Right lobe of liver (tissue), 6 donors: Measurements from ENCODE around the gene KRT31. TPM values are rescaled to one million over a fixed set of nuclear protein-coding genes. Genes with fewer than 3 reads are reported as not detected.

ENCODE experiments used
- ATAC-seq, 4 donors: fragments of 200-7000 bp; cut with Tn5 transposase; one replicate each; pipeline ENCODE4 v1.9.1; 2020; ENCODE audit warnings: mild to moderate bottlenecking in 4 of 4, moderate library complexity in 4 of 4
- DNase-seq, 3 donors: peaks; one replicate each; pipeline ENCODE4 v3.0.0-alpha.2; 2020
- H3K27ac ChIP-seq, 3 donors: fragments of 200-600 bp; one replicate each; pipeline ENCODE4 v1.8.0; 2022
- H3K27me3 ChIP-seq, 2 donors: fragments of 200-600 bp; one replicate each; pipeline ENCODE4 v1.8.0; 2022
- H3K36me3 ChIP-seq, 4 donors: fragments of 200-600 bp; sonication (generic) in 1 of 4; one replicate each; pipeline versions ENCODE4 v1.5.1 to v1.8.0; 2017 to 2022; ENCODE audit warnings: control low read depth in 1 of 4
- H3K4me1 ChIP-seq, 4 donors: fragments of 200-600 bp; sonication (generic) in 1 of 4; one replicate each; pipeline versions ENCODE4 v1.5.1 to v1.8.0; 2017 to 2022; ENCODE audit warnings: control low read depth in 1 of 4
- H3K4me3 ChIP-seq, 3 donors: fragments of 200-600 bp; one replicate each; pipeline ENCODE4 v1.8.0; 2022
- H3K9me3 ChIP-seq, 4 donors: fragments of 200-600 bp; sonication (generic) in 1 of 4; one replicate each; pipeline versions ENCODE4 v1.5.1 to v1.8.0; 2017 to 2022; ENCODE audit warnings: control low read depth in 1 of 4
- POLR2A ChIP-seq: fragments of 450-650 bp; IDR thresholded peaks from one replicate; pipeline ENCODE4 v1.6.1; 2017; ENCODE audit warnings: antibody characterized with exemption, mild to moderate bottlenecking
- WGBS: methylation state at CpG from one replicate; pipeline ENCODE4 v1.1.6; 2018; ENCODE audit warnings: low coverage, low lambda C conversion rate; ENCODE audit not compliant: insufficient coverage; ENCODE audit errors: missing lambda C conversion rate; 5-methylcytosine and 5-hydroxymethylcytosine counted together
- intact Hi-C, 2 donors: fragments of 100-400 bp; cut with DNase I; formaldehyde crosslinking; loops; one replicate each; pipeline versions ENCODE4 v1.11.2 to v1.14.1; 2022
- long read RNA-seq: library from polyadenylated mRNA; unstranded; transcript quantifications from one replicate; pipeline ENCODE4 v2.0.0, GENCODE V29; 2019
- total RNA-seq, 6 experiments: library from RNA; depleted of rRNA in 2 of 6; stranded (reverse); fragments of >200 nt in 2 of 6; fragmentation: NEBNext Ultra II Directional in 3 of 6; extraction: Animal tissue kit (Norgen Biotek cat#: 25700) in 3 of 6; gene quantifications; one replicate each; pipeline versions ENCODE4 v1.1.0 to v1.2.4, GENCODE V29; 2016 to 2023
- TF ChIP-seq, protein P1 (sequence below), 4 donors: fragments of 200-600 bp in 3 of 4; fragments of 450-650 bp in 1 of 4; IDR thresholded peaks; one replicate each; pipeline versions ENCODE4 v1.5.1 to v1.8.0; 2016 to 2022; ENCODE audit warnings: antibody characterized with exemption in 4 of 4, mild to moderate bottlenecking in 2 of 4
- donor health status: DM: no; HTN: yes; CAD: no.
- donor health status: DM: no; HTN: no; CAD: no.
- donor health status: DM: no; HTN: no; CAD: no.
- donor health status: DM: no; HTN: yes; CAD: no.
- donor health status: DM: no; HTN: yes; CAD: no.

The KRT31 gene
- not detected for total RNA-seq
- long read RNA-seq: 0 reads

DNA sequence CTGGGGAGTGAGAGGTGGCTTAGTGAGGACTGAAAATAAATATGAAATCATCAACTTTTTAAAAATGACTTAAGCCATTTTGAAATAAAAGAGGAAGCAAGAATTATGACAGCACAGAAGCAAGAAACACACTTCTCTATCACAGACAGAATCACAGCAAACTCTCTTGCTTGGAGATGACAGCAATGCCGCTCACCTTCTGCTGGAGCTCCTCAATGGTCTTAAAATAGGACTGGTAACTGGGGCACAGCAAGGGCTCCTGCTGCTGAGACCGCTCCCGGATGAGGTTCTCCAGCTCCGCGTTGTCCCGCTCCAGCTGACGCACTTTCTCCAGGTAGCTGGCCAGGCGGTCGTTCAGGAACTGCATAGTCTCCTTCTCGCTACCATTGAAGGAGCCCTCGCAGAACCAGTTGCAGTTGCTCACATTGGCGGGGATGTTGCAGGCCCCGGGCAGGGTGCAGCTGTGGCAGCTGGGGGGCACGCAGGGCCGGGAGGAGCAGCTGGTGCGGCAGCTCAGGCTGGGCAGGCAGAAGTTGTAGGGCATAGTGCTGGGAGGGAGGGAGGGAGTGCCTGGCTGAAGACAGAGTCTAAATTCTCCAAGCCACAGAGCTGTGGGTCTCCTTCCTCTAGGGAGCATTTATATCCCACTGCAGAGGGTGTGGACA lies at the start of gene KRT31:
TSS of gene KRT31 (minus strand) at position 613 of the 665 bp plus-strand sequence. CDS start at position 544, 69 bp downstream.
- Histone ChIP-seq H3K36me3 (no peaks in the 10 kb centered on the region), H3K27me3 (no peaks in the 10 kb centered on the region), H3K4me3 (no peak within 1 kb of the TSS), H3K4me1 (no peaks in the 10 kb centered on the region), H3K27ac (no peak within 1 kb of the TSS), H3K9me3 (no peaks in the 10 kb centered on the region)
- DNase-seq (no peak), ATAC-seq (no peak)
- intact Hi-C loops: no loop called here
- no peak for TF ChIP-seq POLR2A
- TF ChIP-seq, protein P1, sequence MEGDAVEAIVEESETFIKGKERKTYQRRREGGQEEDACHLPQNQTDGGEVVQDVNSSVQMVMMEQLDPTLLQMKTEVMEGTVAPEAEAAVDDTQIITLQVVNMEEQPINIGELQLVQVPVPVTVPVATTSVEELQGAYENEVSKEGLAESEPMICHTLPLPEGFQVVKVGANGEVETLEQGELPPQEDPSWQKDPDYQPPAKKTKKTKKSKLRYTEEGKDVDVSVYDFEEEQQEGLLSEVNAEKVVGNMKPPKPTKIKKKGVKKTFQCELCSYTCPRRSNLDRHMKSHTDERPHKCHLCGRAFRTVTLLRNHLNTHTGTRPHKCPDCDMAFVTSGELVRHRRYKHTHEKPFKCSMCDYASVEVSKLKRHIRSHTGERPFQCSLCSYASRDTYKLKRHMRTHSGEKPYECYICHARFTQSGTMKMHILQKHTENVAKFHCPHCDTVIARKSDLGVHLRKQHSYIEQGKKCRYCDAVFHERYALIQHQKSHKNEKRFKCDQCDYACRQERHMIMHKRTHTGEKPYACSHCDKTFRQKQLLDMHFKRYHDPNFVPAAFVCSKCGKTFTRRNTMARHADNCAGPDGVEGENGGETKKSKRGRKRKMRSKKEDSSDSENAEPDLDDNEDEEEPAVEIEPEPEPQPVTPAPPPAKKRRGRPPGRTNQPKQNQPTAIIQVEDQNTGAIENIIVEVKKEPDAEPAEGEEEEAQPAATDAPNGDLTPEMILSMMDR (IDR thresholded peaks at IDR 0.05): no peak
- WGBS: 70% methylated on average over 2 of the region's 16 CpGs

DNA sequence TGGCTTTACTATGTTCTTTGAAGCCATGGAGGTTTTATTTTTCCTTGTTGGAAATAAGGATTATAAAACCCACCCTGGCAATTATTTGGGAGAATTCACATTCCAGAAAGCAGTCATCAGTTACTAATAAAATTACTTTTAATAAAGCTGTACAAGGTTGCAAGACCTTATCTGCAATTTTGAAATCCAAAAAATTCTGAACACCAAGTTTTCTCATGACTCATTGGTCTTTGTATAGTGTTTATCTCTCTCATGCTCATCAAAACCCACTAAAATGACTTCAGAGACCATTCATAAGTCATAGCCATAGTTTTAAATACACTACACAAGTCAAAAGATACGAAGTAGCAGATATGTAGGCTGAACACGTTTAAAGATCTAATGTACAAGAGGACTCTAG lies 49.4 kb upstream of the KRT31 start:
- TF ChIP-seq, protein P1 (IDR thresholded peaks at IDR 0.05): no peak
- TF ChIP-seq POLR2A: no peak
- Histone ChIP-seq H3K4me3 (no peak overlapping the region), H3K4me1 (no peaks in the 10 kb centered on the region), H3K27ac (no peak overlapping the region), H3K9me3 (no peaks in the 10 kb centered on the region), H3K27me3 (no peaks in the 10 kb centered on the region), H3K36me3 (no peaks in the 10 kb centered on the region)
- intact Hi-C loops: no loop called here
- no peak for ATAC-seq
- 42% methylated on average over 2 of the region's 2 CpGs for WGBS
- DNase-seq: no peak

DNA sequence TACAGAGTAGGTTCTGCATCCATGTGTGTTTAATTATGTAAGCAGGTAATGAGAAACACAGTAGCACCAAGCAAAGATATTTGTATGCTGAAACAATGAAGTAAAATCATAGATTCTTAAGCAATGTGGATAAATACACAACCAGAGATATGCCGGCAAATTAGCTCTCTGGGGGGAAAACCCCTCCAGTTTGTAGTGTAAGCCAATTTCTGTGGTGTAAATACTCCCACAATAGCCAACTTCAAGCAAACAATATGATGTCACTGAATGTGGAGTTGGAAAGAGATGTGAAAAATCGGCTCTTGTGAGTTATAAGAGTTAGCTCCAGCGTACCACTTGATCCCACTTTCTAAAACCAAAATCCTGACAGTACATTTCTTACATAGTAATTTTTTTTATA lies 47.2 kb upstream of the KRT31 start:
- H3K36me3 ChIP-seq: no peaks in the 10 kb centered on the region
- no peak overlapping the region for H3K27ac ChIP-seq
- intact Hi-C loops: no loop called here
- no peaks in the 10 kb centered on the region for H3K27me3 ChIP-seq
- H3K9me3 ChIP-seq: no peaks in the 10 kb centered on the region
- no peaks in the 10 kb centered on the region for H3K4me1 ChIP-seq
- no peak for TF ChIP-seq POLR2A
- TF ChIP-seq, protein P1 (IDR thresholded peaks at IDR 0.05): no peak
- WGBS: 60% methylated on average over 3 of the region's 3 CpGs
- ATAC-seq: no peak
- no peak overlapping the region for H3K4me3 ChIP-seq
- no peak for DNase-seq

DNA sequence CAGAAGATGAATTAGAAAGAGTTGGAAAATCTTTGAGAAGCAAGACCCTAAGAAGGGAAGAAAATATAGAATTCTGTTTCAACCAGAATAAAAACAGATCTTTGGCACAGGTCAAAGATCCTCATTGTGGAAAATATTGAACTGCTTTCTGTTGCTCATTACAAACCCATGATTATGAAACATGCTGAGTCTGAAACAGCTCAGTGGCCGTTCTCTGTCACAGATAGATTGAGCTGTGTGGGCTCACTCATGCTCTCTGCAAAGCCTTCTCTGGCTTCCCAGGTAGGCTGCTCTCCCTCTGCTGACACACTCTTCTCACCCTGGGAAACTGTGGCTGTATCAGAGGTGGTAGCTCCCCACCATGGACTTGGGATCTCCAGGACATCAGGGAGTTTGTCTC lies 46.8 kb upstream of the KRT31 start:
- WGBS: 33% methylated on average over 1 of the region's 1 CpG
- Histone ChIP-seq H3K27me3 (no peaks in the 10 kb centered on the region), H3K4me3 (no peak overlapping the region), H3K9me3 (no peaks in the 10 kb centered on the region), H3K4me1 (no peaks in the 10 kb centered on the region), H3K27ac (no peak overlapping the region), H3K36me3 (no peaks in the 10 kb centered on the region)
- ATAC-seq (peak in 2 of 4 donors; percentile 37 to 61), DNase-seq (no peak)
- intact Hi-C loops: no loop called here
- TF ChIP-seq, protein P1 (IDR thresholded peaks at IDR 0.05): no peak
